Activated CD4-positive, CD25-positive, alpha-beta regulatory T cell treated with anti-CD3 and anti-CD28 coated beads, Interleukin-2, amount 50 U/mL, for 72 hours (primary cell): ENCODE data around the gene TRIM7.
"Not testable (repeated sequence)": the region's sequence is repeated elsewhere in the genome, so short reads cannot be mapped to it uniquely, and the experiment has no call there.

Source experiments
- DNase-seq: peaks from one replicate; pipeline ENCODE4 v3.0.0; 2021

The TRIM7 gene

GRCh38 chr5:181190711-181191525 lies 14.1 kb downstream of the TRIM7 start:
- DNase-seq: peak; percentile 63

- peak; percentile 50 for DNase-seq
These were observed 14.9 kb downstream of the TRIM7 start for GRCh38 chr5:181189962-181190710.

GRCh38 chr5:181189363-181189961 lies 15.5 kb downstream of the TRIM7 start:
- peak; percentile 41 for DNase-seq

GRCh38 chr5:181188700-181189362 lies 16.2 kb downstream of the TRIM7 start:
- DNase-seq: peak; percentile 82

GRCh38 chr5:181187500-181188213 lies 17.3 kb downstream of the TRIM7 start:
- DNase-seq: peak; percentile 73

GRCh38 chr5:181186986-181187499 lies 18.0 kb downstream of the TRIM7 start:
- no peak for DNase-seq

GRCh38 chr5:181186022-181186421 lies 19.0 kb downstream of the TRIM7 start:
- DNase-seq: no peak

- no peak for DNase-seq
These were observed 19.4 kb downstream of the TRIM7 start for GRCh38 chr5:181185560-181185959.

- DNase-seq: no peak
These were observed 20.2 kb downstream of the TRIM7 start for GRCh38 chr5:181184845-181185216.

GRCh38 chr5:181182651-181183050 lies 22.3 kb downstream of the TRIM7 start:
- no peak for DNase-seq

- no peak for DNase-seq
These were observed 23.1 kb downstream of the TRIM7 start for GRCh38 chr5:181181650-181182565.

GRCh38 chr5:181177559-181177958 lies 27.4 kb downstream of the TRIM7 start:
- DNase-seq: not testable (repeated sequence)

- DNase-seq: no peak
These were observed 28.6 kb downstream of the TRIM7 start for GRCh38 chr5:181176254-181176952.

GRCh38 chr5:181173420-181174342 lies 31.3 kb downstream of the TRIM7 start:
- DNase-seq: peak; percentile 75

- no peak for DNase-seq
These were observed 32.0 kb downstream of the TRIM7 start for GRCh38 chr5:181173027-181173419.

- DNase-seq: no peak
These were observed 33.2 kb downstream of the TRIM7 start for GRCh38 chr5:181171782-181172181.

GRCh38 chr5:181170996-181171395 lies 34.0 kb downstream of the TRIM7 start:
- no peak for DNase-seq

- DNase-seq: no peak
These were observed 34.7 kb downstream of the TRIM7 start for GRCh38 chr5:181170237-181170825.
